NAMALWA (cell line): ENCODE results near the gene COQ4.
A peak's percentile ranks its signal among the peaks of the same experiment; 100 is the strongest.

Source experiments
- DNase-seq: peaks from one replicate; pipeline ENCODE4 v3.0.0-alpha.2; 2015; ENCODE audit warnings: low spot score

Gene COQ4

DNA sequence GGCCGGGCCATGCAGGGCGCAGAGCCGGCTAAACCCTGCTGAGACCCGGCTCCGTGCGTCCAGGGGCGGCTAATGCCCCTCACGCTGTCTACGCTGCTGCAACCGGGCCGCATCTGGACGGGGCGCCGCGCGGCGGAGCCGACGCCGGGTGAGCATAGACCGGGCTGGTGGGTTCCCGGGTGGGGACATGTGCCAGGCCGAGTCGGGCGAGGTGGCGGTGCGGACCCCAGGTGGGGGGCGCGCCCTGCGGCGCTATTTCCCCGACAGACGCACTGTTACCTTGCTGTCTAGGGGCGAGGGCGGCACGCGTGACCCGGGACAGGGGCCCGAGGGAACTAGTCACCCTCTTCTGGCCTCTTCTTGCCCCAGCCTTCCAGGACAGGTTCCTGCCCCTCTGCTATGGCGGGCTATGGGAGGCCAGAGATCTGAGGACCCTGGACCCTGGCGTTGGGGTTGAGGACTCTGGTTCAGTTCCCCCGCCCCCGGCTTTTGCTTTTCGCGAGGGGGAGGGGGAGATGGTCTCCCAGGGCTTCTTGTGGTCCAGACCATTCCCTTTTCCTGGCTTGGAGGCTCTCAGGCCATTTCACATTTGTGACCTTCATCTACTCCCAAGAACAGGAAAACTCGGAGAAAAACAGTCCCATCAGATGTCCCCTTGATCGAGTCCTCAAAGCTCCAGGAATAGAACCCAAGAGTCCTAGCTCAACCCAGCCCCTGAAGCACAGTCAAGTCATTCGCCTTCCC lies 18.2 kb downstream of the COQ4 start:
- DNase-seq = no peak

DNA sequence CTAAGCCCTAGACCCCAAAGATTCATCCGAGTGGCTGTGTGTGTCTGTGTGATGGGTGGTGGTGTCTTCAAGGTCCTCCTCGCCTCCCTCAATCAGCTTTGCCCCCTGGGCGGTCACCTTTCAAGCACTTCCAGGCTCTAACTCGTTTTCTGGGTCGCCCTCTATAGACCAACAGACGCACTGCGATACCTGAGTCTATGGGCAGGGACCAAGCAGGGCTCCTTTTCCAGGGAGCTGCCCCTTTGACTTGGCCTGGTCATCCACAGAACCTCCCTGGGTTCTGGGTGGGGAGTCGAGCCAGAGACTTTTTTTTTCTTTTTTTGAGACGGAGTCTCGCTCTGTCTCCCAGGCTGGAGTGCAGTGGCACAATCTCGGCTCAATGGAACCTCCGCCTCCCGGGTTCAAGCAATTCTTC lies 18.8 kb downstream of the COQ4 start:
- peak; percentile 89 for DNase-seq

DNA sequence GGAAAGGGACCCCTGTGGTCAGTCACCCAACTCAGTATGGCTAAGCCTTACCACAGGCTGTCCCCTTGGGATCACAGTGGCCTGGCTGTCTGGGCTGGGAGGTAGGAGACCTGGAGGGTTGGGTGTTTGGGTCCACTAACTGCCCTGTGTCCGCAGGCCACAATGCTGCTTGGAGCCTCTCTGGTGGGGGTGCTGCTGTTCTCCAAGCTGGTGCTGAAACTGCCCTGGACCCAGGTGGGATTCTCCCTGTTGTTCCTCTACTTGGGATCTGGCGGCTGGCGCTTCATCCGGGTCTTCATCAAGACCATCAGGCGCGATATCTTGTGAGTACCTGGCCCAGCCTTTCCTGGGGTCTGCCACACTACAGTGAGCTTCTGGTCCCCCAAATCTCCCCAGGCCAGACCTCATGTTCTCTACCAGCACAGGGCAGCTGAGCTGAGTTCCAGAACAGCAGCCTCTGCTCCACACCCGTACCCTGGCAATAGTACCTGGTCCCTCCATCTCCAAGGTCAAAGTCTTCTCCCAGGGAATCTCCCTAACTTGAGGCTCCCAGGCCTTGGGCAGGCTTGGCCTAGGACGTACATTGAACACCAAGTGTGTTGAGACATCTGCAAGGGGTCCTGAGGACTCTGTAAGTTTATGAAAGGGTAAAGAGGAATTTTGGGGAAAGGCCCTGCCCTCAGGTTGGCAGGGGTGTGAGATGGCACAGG lies 20.5 kb downstream of the COQ4 start:
- no peak for DNase-seq

DNA sequence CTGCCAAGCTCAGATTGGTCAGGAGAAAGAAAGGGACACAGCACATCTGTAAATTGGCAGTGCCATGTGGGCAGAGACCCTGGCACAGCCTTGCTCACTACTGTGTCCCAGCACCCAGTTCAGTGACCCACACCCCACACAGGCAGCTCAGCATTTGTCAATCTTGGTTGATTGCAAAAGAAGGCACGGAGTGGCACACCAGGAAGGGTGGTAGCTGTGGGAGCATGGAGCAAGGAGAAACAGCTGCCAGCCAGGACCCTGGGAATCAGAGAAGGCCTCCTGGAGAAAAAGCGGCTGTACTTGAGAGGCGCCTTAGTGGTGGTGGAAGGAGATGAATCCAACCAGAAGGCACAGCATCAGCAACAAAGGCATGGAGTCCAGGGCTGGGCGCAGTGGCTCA lies 21.2 kb downstream of the COQ4 start:
- no peak for DNase-seq

DNA sequence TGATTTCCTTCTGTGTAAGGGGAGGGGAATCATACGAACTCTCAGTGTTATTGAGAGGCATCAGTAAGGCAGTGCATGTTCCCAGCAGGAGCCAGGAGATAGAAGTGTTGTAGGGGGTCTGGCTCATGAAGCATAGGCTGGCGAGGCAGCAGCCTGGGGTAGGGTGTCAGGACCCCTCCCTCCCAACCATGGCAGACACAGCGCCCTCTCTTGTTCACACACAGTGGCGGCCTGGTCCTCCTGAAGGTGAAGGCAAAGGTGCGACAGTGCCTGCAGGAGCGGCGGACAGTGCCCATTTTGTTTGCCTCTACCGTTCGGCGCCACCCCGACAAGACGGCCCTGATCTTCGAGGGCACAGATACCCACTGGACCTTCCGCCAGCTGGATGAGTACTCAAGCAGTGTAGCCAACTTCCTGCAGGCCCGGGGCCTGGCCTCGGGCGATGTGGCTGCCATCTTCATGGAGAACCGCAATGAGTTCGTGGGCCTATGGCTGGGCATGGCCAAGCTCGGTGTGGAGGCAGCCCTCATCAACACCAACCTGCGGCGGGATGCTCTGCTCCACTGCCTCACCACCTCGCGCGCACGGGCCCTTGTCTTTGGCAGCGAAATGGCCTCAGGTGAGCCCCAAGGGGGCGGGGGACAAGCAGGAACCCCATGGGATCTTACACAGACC lies 22.4 kb downstream of the COQ4 start:
- no peak for DNase-seq

DNA sequence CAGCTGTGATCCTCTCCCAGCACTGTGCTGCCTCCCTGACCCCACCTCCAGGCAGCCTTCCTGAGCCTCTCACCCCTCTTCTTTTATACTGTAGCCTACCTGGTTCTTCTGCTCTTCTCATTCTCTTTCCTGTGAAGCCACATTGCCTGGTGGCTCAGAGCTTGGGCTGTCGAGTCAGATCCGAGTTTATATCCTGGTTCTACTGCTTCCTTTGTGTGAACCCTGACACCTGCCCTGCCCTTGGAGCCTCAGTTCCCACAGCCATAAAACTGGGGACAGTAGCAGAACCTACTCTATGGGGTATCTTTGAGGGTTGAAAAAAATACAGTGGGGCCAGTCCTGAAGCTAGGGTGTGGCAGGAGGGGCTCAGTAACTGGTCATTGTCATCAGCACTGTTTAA lies 26.5 kb downstream of the COQ4 start:
- DNase-seq = no peak

DNA sequence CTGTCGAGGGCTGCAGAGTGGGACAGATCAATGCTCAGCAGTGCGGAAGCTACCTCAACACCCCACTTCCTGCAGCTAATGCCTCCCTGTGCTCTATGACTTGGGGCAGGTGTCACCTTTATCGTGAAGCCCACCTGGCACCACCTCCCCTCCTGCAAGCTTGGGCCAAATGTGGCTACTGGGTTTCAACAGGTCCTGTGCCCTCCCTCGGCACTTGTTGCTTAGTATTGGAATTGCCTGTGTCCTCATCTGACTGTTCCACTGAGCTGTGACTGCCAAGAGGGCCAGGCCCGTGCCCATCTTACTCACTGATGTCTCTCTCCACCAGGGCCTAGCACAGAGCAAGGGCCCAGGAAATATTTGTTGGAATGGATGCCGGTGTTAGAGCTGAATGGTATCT lies 27.1 kb downstream of the COQ4 start:
- no peak for DNase-seq

DNA sequence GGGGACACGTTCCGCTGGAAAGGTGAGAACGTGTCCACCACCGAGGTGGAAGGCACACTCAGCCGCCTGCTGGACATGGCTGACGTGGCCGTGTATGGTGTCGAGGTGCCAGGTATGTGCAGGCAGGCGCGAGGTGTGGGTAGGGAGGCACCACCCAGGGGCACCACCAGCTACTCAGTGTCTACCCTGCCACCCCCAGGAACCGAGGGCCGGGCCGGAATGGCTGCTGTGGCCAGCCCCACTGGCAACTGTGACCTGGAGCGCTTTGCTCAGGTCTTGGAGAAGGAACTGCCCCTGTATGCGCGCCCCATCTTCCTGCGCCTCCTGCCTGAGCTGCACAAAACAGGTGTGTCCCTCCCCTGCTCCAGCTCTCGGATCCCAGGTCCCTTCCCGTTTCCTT lies 32.8 kb downstream of the COQ4 start:
- no peak for DNase-seq

DNA sequence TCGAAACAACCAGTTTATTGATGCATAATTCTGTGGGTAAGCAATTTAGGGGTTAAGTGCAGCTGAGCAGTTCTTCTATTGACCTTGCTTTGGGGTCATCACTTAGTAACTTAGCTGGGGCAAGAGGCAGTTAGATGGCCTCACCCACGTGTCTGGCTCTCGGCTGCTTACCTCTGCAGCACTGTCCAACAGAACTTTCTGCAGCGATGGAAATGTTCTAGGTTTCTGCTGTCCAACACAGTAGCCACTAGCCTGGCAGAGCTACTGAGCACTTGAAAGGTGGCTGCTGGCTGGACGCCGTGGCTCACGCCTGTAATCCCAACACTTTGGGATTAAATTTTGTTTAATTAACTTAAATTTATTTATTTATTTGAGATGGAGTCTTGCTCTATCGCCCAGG lies 35.5 kb downstream of the COQ4 start:
- no peak for DNase-seq

DNA sequence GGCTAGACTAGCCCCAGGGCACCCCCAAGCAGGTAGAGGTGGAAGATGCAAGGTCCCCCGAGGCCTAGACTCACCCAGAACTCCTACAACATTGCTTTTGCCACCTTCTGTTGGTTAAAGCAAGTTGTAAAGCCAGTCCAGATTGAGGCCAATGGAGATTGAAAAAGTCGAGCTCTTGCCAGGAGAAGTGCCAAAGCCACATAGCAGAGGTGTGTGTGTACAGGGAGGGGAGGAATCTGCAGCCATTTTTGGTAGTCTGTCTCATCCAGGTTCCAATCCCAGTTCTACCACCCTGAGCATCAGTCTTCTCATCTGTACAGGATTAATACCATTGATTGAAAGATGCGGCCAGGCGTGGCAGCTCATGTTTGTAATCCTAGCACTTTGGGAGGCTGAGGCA lies 36.2 kb downstream of the COQ4 start:
- no peak for DNase-seq

DNA sequence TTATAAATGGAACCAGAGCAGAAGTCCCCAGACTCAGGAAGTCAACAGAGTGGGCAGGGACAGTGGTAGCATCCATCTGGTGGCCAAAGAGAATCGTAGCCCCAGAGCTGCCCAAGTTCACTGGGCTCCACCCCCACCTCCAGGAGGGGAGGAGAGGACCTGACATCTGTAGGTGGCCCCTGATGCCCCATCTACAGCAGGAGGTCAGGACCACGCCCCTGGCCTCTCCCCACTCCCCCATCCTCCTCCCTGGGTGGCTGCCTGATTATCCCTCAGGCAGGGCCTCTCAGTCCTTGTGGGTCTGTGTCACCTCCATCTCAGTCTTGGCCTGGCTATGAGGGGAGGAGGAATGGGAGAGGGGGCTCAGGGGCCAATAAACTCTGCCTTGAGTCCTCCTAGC lies 38.2 kb downstream of the COQ4 start:
- no peak for DNase-seq

DNA sequence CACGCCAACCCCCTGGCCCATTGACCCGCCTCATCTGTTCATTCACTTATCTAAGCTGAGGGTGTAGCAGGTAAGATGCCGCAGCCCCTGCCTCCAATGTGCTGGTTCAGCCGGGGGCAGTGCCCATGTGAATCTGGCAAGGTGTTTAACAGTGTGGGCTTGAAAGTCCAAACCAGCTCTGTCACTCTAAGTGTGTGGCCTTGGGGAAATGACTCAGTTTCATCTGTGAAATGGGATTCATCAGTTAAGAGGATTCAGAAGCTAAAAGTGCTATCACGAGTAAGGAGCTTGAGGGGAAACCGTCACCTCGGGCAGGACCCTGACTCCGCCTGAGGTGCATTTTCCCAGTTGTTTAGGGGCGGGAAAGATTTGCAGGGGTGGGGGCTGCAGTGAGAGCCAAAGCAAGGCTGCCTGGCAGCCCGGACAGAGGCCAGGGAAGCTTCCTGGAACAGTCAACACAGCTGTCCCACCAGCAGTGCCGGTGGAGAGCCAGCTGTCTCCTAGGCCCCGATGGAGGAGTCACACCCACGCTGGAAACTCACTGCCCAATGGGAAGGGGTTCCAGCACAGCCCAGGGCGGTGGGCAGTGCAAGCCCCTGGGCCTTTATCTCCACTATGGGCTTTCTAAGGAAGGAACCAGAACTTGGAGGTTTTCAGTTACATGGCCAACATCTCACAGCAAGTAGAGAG lies 38.8 kb downstream of the COQ4 start:
- no peak for DNase-seq

DNA sequence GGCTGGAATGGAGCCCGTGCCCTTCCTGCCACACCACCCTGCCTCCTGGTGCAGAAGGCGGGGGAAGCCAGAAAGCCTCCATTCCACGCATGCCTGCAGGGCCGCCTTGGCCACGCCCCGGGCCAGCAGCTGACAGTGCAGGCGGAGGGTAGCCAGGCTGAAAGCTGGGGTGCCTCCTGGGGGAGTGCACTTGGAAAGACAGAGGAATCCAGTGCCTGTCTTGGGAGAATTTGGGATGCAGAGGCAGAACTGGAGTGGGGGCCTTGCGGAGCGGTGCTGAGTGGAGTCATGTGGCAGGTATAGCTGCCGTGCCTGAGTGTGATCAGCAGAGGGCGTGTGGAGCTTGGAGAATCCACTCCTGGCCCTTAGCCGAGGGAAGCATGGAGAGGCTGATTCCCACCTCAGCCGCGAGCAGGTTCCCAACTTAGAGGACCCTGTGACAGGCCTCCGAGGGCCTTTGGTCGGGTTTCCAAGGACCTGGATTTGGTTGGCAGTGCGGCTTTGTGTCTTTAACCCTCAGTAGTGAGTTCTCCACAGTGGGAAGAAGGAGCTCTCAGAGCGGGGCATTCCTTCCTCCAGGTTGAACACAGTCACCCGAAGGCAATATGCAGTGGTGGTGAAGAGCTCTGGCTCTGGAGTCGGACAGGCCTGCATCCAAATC lies 39.5 kb downstream of the COQ4 start:
- peak; percentile 73 for DNase-seq

DNA sequence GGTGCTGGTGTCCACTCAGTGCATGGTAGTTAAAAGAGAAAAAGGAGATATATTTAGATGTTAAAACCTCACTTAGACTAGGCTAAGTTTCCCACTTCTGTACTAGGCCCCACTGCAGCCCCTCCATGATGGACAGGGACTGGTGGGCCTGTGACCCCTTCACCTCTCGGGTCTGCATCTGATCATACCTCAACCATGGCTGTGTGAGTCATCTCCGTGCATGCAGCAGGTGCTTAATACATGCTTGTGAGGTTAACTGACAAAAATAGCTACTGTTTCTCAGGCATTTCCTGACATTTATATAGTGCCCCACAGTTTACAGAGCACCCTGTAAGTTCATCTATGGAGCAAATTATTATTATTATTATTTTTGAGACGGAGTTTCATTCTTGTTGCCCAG lies 40.1 kb downstream of the COQ4 start:
- DNase-seq = no peak

DNA sequence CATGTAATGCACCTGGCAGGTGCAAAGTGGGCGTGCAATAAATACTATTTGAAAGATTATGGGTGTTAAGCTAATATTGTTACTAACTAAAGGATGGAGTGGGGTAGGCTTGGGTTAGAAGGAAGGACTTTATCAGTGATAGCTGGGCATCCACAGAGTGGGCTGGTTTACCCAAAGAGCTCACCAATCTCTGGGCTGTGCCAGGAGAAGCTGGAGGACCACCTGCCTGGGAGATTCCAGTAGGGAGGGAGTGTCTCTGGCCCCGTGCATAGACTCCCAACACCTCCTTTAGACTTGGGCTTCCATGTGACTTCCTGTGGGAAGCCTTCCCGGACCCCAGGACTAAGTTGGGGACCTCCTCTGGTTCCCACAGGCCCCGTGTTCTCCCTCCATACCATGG lies 42.9 kb downstream of the COQ4 start:
- no peak for DNase-seq

DNA sequence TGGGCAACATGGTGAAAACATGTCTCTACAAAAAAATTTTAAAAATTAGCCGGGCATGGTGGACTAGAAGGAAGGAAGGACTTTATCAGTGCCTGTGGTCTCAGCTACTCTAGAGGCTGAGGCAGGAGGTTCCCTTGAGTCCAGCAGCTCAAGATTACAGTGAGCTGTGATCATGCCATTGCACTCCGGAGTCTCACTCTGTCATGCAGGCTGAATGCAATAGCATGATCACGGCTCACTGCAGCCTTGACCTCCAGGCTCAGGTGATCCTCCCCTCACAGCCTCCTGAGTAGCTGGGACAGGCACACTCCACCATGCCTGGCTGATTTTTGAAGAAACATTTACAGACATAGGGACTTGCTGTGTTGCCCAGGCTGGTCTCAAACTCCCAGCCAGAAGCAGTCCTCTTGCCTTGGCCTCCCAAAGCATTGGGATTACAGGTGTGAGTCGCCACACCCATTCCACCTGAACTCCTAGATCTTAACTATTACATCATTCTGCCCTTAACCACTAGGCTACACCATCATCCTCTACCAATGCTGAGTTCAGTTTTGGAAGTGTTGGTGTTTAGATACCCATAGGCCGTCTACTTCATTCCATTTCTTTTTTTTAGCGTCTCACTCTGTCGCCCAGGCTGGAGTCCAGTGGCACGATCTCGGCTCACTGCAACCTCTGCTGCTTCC lies 46.5 kb downstream of the COQ4 start:
- DNase-seq = no peak

DNA sequence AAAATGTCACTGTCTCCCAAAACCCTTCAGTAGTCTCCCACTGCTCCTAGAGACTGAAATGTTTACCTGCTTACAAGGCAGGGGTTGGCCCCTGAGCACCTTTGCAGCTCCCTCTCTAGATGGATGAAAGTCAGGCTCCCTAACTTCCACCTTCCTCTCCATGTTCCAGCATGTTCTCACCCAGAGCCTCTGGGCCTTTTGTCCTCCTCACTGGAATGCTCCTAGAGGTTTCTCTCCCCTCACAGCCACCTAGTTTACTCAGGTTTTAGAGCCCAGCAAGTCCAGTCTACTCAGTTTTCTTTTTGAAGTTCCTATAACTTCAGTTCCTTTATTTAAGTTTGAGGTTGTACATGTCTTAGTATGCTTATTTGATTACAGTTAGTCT lies 47.7 kb downstream of the COQ4 start:
- DNase-seq = no peak

DNA sequence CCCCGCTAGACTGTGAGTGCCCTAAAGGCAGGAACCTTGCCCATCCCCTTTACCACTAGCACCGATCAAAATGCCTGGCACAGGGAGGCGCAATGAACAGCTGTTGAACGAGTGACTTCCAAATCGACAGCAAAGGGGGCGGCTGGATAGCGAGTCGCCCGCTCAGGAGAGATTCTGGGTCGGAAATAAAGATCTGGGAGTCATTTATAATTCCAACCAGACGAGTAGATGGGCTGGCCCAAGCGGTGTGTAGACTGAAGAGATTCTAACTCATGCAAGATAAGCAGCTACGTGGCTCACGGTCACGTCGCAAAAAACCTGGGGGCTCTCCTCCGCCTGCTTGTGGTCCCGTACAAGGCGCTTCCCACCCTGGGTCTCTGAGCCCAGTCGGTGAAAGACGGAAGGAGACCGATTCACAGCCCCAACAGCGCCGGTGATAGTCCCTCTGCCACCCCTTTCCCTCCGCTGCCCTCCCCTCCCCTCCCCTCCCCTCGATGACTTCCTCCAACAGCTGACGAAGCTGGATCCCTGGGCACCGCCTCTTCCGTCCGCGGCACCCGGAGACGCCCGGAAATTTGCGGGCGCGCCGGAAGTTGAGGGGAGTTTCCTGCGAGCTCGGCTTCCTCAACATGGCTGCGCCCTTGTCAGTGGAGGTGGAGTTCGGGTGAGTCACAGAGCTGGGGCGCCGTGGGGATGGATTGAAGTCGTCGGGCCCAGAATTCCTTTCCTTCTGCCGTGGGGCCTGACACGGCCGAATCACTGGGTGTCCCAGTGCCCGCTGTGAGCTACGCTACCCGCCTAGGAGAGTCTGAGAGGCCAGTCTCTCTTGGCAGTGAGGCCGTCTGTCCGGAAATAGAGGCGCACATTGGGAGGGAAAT lies 48.4 kb downstream of the COQ4 start, which contains the start of gene URM1:
URM1 (plus strand) TSS at position 623 of the 878 bp plus-strand sequence; CDS start at position 630, 7 bp downstream.
- peak; percentile 97 for DNase-seq

DNA sequence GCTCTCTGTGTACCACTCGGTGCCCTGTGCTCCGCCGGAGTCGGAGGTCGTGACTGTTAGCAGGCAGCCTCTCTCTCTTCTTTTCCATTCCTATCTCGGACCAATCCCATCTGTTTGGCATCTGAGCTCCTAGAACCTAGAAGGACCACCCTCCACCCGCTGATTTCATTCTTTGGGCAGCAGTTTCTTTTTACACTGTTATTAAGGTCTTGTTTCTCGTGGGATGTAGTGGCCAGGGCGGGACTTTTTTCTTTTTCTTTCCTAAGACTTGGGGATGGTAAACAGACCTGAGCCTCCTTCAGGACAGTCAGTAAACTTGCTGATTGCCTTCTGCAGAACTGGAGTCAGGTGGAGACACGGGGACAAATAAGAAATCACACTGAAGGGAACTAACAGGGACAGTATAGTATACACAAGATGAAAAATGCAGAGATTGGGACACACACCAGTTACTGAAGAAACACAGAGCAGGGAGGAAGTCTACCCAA lies 49.0 kb downstream of the COQ4 start:
- no peak for DNase-seq

DNA sequence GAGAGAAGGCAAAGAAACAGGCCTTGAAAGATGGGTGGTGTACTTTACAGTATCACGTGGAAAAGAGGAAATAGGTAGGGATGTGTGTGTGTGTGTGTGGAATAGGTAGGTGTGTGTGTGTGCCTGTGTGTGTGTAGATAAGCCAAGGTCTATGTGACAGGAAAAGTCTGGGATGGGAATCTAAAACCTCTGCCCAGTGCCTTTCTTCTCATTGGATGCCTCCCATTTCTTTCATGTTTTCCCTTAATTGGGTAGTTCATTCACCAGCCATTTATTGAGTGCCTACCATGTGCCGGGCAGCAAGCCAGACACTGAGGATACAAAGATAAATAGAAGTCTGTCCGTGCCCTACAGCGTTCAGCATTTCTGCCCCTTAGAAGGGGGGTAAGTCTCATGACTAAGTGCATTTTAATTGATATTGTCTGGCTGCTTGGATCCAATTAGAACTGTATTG lies 49.6 kb downstream of the COQ4 start:
- DNase-seq = no peak
